Upper lobe of left lung (tissue), 6 donors: ENCODE data around the gene TSC22D2. TPM values are rescaled to one million over a fixed set of nuclear protein-coding genes. Genes with fewer than 3 reads are reported as not detected.

Source experiments
- ATAC-seq, 2 donors: fragments of 200-7000 bp; cut with Tn5 transposase; one replicate each; pipeline ENCODE4 v1.9.1; 2022; ENCODE audit warnings: mild to moderate bottlenecking in 2 of 2, moderate library complexity in 2 of 2; ENCODE audit not compliant: low FRiP score in 2 of 2
- DNase-seq, 2 donors: peaks; one replicate each; pipeline ENCODE4 v3.0.0-alpha.2; 2019 to 2020
- H3K27ac ChIP-seq, 4 donors: fragments of 200-600 bp; sonication (generic); one replicate each; pipeline ENCODE4 v1.5.1; 2016 to 2019
- H3K27me3 ChIP-seq, 4 donors: fragments of 200-600 bp; sonication (generic); one replicate each; pipeline ENCODE4 v1.5.1; 2017 to 2019
- H3K36me3 ChIP-seq, 4 donors: fragments of 200-600 bp; sonication (generic); one replicate each; pipeline ENCODE4 v1.5.1; 2016 to 2019
- H3K4me1 ChIP-seq, 4 donors: fragments of 200-600 bp; sonication (generic); one replicate each; pipeline ENCODE4 v1.5.1; 2018 to 2019
- H3K4me3 ChIP-seq, 4 donors: fragments of 200-600 bp; sonication (generic); one replicate each; pipeline ENCODE4 v1.5.1; 2017 to 2019; ENCODE audit warnings: mild to moderate bottlenecking in 2 of 4, moderate library complexity in 1 of 4
- H3K9me3 ChIP-seq, 4 donors: fragments of 200-600 bp; sonication (generic); one replicate each; pipeline ENCODE4 v1.5.1; 2018 to 2019
- EP300 ChIP-seq, 4 donors: sonication (generic); formaldehyde crosslinking; IDR thresholded peaks; one replicate each; pipeline ENCODE4 v1.5.1; 2017; ENCODE audit warnings: antibody characterized with exemption in 4 of 4, control low read depth in 2 of 4
- POLR2A ChIP-seq, 4 donors: fragments of 450-650 bp; IDR thresholded peaks; one replicate each; pipeline ENCODE4 v1.5.1; 2016 to 2017; ENCODE audit warnings: antibody characterized with exemption in 4 of 4, mild to moderate bottlenecking in 2 of 4
- POLR2AphosphoS5 ChIP-seq, 2 donors: sonication (generic); formaldehyde crosslinking; IDR thresholded peaks; one replicate each; pipeline ENCODE4 v1.5.1; 2017; ENCODE audit warnings: antibody characterized with exemption in 2 of 2
- WGBS, 2 donors: methylation state at CpG; one replicate each; pipeline ENCODE4 v1.1.5; 2017 to 2018; 5-methylcytosine and 5-hydroxymethylcytosine counted together
- total RNA-seq, 6 donors: library from RNA; depleted of rRNA in 4 of 6; stranded (reverse); fragments of >200 nt in 4 of 6; gene quantifications; one replicate each; pipeline versions ENCODE4 v1.1.0 to v1.2.1, GENCODE V29; 2016 to 2021
- TF ChIP-seq, protein P1 (sequence below), 6 experiments: fragments of 450-650 bp in 4 of 6; fragments of 200-600 bp in 2 of 6; sonication (generic) in 2 of 6; IDR thresholded peaks; one replicate each; pipeline ENCODE4 v1.5.1; 2016 to 2019; ENCODE audit warnings: antibody characterized with exemption in 6 of 6
- donor health status: DM: no; HTN: no; CAD: no; lungs with moderate emphysema.
- donor health status: DM: no; HTN: yes; CAD: no; lungs with severe emphysema.

The TSC22D2 gene
- total RNA-seq, 6 donors from 2014 or later, result 18.3 to 31.4 (median 25.5) TPM

DNA sequence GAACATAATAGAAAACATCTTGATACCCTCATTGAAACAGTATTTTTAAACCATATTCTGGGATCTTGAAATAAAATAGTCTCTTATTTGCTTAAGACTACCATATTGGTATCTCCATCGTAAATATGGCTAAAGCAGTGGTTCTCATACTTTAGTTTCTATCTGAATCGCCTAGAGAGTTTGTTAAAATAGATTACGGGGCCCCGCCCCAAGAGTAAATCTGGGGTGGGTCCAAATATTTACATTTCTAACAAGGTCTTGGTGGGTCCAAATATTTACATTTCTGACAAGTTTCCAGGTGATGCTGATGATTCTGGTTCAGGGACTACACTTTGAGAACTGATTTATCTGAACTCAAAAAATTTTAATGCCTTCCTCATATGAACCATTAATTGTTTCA, 45.3 kb downstream of the TSC22D2 start:
- ATAC-seq (no peak), DNase-seq (no peak)
- no peak overlapping the region for H3K4me3 ChIP-seq
- H3K4me1 ChIP-seq, result peaks cover 18 to 38% (median 29%) of the 10 kb centered on the region in 4 donors
- no peaks in the 10 kb centered on the region for H3K27me3 ChIP-seq
- H3K36me3 ChIP-seq, result peaks cover 0 to 11% (median 3%) of the 10 kb centered on the region in 4 donors
- no peak overlapping the region for H3K27ac ChIP-seq
- no peaks in the 10 kb centered on the region for H3K9me3 ChIP-seq
- no peak for TF ChIP-seq POLR2A (IDR thresholded peaks at IDR 0.05)
- no peak for TF ChIP-seq POLR2AphosphoS5 (IDR thresholded peaks at IDR 0.05)
- TF ChIP-seq EP300 (IDR thresholded peaks at IDR 0.05), result no peak
- TF ChIP-seq, protein P1, sequence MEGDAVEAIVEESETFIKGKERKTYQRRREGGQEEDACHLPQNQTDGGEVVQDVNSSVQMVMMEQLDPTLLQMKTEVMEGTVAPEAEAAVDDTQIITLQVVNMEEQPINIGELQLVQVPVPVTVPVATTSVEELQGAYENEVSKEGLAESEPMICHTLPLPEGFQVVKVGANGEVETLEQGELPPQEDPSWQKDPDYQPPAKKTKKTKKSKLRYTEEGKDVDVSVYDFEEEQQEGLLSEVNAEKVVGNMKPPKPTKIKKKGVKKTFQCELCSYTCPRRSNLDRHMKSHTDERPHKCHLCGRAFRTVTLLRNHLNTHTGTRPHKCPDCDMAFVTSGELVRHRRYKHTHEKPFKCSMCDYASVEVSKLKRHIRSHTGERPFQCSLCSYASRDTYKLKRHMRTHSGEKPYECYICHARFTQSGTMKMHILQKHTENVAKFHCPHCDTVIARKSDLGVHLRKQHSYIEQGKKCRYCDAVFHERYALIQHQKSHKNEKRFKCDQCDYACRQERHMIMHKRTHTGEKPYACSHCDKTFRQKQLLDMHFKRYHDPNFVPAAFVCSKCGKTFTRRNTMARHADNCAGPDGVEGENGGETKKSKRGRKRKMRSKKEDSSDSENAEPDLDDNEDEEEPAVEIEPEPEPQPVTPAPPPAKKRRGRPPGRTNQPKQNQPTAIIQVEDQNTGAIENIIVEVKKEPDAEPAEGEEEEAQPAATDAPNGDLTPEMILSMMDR (IDR thresholded peaks at IDR 0.05), result no peak
- whole genome bisulfite sequencing, 2 donors, result 81 to 91% methylated on average over 4 of the region's 4 CpGs

DNA sequence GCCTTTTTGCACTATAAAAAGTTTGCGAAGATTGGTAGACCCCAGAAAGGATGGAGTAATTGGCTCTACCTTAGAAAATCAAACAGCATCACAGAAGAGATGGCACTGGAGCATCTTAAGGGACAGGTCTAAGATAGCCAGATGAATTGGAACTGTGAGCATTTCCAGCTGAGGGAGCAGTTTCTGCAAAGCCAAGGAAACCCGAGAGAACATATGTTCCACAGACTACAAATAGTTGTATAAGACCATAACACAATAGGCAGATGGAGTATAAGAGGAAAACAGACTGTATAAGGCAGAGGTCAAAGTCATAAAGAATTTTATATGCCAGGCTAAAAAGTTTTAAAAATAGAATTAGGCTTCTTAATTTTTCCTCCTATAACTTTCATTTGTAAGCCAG, 46.0 kb downstream of the TSC22D2 start:
- no peak for TF ChIP-seq EP300 (IDR thresholded peaks at IDR 0.05)
- TF ChIP-seq, protein P1 (IDR thresholded peaks at IDR 0.05), result no peak
- no peak for TF ChIP-seq POLR2AphosphoS5 (IDR thresholded peaks at IDR 0.05)
- TF ChIP-seq POLR2A (IDR thresholded peaks at IDR 0.05), result no peak
- WGBS, 2 donors, result 86 to 88% methylated on average over 2 of the region's 2 CpGs
- peaks cover 0 to 19% (median 10%) of the 10 kb centered on the region in 4 donors for H3K36me3 ChIP-seq
- H3K4me3 ChIP-seq, result no peak overlapping the region
- peaks cover 18 to 33% (median 26%) of the 10 kb centered on the region in 4 donors for H3K4me1 ChIP-seq
- no peak overlapping the region for H3K27ac ChIP-seq
- no peak for ATAC-seq
- DNase-seq, result no peak
- no peaks in the 10 kb centered on the region for H3K27me3 ChIP-seq
- H3K9me3 ChIP-seq, result no peaks in the 10 kb centered on the region

DNA sequence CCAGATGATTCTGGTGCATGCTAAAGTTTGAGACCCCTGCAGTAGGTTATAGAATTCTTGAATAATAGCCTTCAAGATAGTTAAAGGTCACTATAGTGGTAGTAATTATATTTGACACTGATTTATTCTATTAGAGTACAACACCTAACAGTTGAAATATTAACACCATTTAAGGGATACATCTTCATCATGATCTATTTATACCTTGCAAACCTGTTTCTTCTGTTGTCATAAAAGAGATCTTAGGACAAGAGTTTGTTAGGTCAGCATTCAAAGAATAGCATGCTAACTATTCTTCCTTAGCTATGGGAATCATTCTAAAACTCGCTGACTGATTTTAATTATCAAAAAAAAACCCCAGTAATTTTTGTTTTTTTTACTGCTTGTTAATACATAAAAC, 46.5 kb downstream of the TSC22D2 start:
- H3K27ac ChIP-seq, result no peak overlapping the region
- no peak overlapping the region for H3K4me3 ChIP-seq
- peaks cover 13 to 30% (median 22%) of the 10 kb centered on the region in 4 donors for H3K4me1 ChIP-seq
- peaks cover 0 to 22% (median 10%) of the 10 kb centered on the region in 4 donors for H3K36me3 ChIP-seq
- TF ChIP-seq POLR2A (IDR thresholded peaks at IDR 0.05), result no peak
- TF ChIP-seq, protein P1 (IDR thresholded peaks at IDR 0.05), result no peak
- no peak for TF ChIP-seq EP300 (IDR thresholded peaks at IDR 0.05)
- TF ChIP-seq POLR2AphosphoS5 (IDR thresholded peaks at IDR 0.05), result no peak
- WGBS, 2 donors, result 91 to 98% methylated on average over 1 of the region's 1 CpG
- H3K27me3 ChIP-seq, result no peaks in the 10 kb centered on the region
- DNase-seq (no peak), ATAC-seq (no peak)
- H3K9me3 ChIP-seq, result no peaks in the 10 kb centered on the region

DNA sequence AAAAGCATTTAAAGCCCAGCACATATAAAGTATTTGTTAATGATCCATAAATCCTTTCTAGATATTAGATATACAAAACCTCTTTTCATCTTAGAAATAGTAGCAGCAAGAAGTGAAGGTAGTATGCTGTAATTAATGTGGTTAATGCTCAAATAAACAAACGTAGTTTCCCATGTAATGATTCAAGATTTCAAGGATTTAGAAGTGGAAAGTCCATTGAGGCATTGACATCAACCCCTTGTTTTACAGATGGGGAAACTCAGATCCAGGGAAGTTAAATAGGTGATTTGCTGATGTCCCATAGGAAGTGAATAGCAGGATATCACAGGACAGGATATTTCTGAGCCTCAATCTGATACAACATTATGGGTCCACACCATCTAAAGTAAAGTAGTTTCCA, 47.2 kb downstream of the TSC22D2 start:
- peaks cover 6 to 24% (median 16%) of the 10 kb centered on the region in 4 donors for H3K4me1 ChIP-seq
- no peak for DNase-seq
- no peak for ATAC-seq

More for the DNA sequence above, 47.2 kb downstream of the TSC22D2 start:
- TF ChIP-seq EP300 (IDR thresholded peaks at IDR 0.05) (no peak), POLR2A (IDR thresholded peaks at IDR 0.05) (no peak), POLR2AphosphoS5 (IDR thresholded peaks at IDR 0.05) (no peak)
- TF ChIP-seq, protein P1 (IDR thresholded peaks at IDR 0.05), result no peak
- Histone ChIP-seq H3K27me3 (no peaks in the 10 kb centered on the region), H3K9me3 (no peaks in the 10 kb centered on the region), H3K27ac (no peak overlapping the region), H3K36me3 (peaks cover 0 to 24% (median 10%) of the 10 kb centered on the region in 4 donors), H3K4me3 (no peak overlapping the region)
- 48 to 60% methylated on average over 1 of the region's 1 CpG for WGBS, 2 donors
